GM18867 (cell line): ENCODE results near the gene MACIR.
A peak's percentile ranks its signal among the peaks of the same experiment; 100 is the strongest.

Source experiments
- ATAC-seq: cut with Tn5 transposase; IDR thresholded peaks from one replicate; pipeline ENCODE4 v1.9.1; 2021; ENCODE audit warnings: mild to moderate bottlenecking, moderate library complexity; ENCODE audit not compliant: unreplicated experiment

MACIR gene

DNA sequence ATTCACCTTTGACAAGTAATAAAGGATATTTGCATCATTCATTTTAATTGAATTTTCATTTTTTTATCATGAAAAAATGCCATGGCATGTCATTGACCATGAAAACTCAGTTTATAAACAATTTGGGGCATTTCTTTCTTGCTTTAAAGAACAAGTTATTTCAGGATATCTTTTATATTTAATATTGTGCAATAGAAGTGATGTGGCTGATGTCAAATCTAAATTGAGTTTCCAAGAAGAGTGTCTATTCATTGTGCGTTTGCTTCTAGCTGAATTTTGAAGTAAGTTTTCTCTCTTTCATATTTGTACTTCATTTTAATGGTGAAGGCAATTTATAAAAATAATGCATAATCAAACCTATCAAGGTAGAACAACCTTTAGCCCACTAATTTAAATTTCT is 30.5 kb downstream of the MACIR start:
- no peak for ATAC-seq

- ATAC-seq = no peak
Measured at GRCh38 chr5:103290846-103291245, 32.3 kb downstream of the MACIR start.

DNA sequence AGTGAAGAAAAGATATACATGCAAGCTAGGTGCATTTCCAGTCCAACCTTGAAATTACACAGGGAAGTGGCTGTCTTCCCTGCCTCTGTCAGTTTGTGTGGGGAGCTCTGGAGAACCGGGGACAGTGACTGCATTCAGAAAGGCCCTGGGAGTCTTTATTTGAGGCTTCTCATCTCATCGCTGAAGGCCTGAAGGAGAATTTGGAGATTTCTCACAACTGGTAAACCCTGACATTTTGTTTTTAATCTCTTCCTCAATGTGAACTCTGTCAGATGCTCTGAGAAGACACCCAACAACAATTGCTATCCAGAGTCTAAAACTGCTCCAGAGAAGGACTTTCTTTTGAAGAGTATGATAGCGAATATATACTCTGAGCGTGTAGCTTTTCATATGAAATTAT is 33.0 kb downstream of the MACIR start:
- ATAC-seq = no peak

GRCh38 chr5:103293099-103293498 is 34.5 kb downstream of the MACIR start:
- ATAC-seq = no peak

- no peak for ATAC-seq
Measured at GRCh38 chr5:103293719-103294118, 35.2 kb downstream of the MACIR start.

GRCh38 chr5:103294906-103295305 is 36.3 kb downstream of the MACIR start:
- ATAC-seq = no peak

DNA sequence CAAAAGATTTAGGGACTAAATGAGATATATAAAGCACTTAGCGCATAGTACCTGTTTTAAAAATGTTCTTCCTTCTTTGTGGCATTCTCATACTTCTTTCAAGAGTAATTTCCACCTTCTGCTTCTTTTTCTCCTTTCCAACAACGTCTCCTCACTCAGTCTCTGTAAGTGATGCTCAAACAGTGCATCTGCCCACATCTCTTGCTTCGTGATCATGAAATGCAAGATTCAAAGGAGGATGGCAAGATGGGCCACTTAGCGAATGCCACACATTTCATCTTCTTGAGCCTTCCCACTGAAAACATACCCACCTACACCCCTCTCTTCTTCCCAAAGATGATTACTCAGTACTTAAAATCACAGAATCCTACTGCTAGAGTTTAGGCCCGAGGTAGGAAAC is 36.9 kb downstream of the MACIR start:
- ATAC-seq = no peak

GRCh38 chr5:103295871-103296270 is 37.3 kb downstream of the MACIR start:
- ATAC-seq = no peak

- ATAC-seq = no peak
Measured at GRCh38 chr5:103298117-103298516, 39.6 kb downstream of the MACIR start.

DNA sequence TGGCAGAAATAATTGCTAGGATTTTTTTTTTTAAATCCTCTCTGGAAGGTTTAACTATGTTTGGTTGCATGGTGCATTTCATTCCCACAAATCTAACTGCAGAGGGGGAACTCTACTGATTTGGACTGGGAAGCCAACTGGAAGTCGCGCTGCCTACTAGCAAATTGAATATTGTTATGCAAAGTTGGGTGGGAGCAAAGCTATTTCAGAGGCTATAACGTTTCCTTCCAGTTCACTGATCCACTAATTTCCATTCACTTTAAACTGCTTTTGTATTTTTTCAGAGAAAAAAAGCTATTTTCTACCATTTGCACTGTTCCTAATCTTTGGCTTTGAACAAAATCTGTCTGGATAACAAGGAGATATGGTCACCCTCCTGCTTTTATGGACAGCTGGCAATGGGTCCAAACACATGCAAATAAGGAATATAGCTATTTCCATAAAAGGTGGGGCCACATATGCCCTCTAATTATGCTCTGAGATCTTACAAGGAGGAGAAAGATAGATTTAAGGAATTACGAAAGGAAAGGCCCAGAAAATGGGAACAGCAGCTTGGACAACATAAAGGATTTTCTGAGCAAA is 40.1 kb downstream of the MACIR start:
- no peak for ATAC-seq

DNA sequence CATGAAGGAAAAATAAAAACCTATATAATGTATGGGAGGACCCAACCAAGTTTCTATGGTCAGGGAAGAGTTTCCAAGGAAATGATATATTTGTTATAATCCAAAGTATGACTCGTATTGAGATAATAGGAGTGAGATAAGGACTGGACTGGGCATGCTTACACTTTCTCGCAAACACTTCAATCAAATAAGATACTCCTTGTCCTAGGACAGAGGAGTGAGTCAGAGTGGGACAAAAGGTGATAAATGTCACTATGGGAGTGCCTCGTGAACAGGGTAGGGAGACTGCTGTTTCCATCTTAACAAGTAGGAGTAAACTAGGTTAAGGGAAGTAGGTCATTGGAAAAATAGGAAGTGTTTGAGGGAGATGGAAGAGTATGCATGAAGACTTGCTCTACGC is 47.2 kb downstream of the MACIR start:
- ATAC-seq = no peak

DNA sequence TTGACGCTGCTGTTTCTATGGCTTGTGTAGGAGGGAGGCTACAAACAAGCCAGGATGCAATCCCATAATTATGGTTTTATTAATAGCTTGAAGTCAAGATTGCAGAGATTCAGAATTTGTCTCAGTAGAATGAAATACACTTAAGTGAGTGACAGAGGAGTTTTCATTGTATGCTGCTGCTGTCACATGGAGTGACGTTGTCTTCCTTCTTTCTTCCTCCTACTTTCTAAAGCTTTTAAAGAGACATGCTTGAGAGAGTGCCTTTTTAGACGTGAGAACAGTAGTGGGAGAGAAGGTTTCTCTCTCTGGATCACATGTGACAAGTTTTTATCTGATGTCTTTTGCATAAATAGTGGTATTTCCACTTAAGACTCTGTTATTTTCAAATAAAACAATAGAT is 48.9 kb downstream of the MACIR start:
- ATAC-seq = no peak

DNA sequence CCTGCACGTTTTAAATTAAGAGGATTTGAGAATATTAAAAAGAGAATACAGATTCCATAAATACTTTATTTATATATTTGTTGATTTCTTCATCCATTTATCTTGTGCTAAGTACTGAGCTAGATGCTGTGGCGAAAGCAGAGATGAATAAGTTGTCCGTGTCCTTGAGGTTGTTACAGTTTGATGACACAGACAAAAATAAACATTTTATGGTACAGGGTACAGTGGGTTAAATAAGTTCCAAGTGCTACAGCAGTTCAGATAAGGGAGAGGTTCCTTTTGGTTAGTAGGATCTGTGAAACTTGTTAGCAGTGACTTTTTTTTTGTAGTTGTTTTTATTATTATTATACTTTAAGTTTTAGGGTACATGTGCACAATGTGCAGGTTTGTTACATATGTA is 50.2 kb downstream of the MACIR start:
- no peak for ATAC-seq

DNA sequence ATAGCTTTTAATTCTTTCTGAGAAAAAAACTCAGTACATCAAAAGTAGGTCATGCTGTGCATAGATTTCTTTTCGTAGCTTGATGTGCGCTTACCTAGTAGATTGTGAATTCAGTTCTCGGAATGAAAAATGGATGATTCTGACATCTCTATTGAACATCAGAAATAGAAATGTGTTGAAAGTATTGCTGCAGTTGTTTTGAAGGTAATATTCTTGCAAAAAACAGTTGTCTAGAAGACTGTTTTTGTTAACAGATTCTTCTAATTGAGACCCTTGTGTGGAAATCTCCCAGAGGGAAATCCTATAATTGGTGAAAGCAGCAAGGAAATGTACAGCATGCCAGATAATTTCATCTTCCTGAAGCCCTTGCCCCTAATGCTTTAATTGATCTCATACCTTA is 54.5 kb downstream of the MACIR start:
- ATAC-seq = no peak

- peak; percentile 91 for ATAC-seq
Measured at GRCh38 chr5:103315455-103315854, 56.9 kb downstream of the MACIR start.

DNA sequence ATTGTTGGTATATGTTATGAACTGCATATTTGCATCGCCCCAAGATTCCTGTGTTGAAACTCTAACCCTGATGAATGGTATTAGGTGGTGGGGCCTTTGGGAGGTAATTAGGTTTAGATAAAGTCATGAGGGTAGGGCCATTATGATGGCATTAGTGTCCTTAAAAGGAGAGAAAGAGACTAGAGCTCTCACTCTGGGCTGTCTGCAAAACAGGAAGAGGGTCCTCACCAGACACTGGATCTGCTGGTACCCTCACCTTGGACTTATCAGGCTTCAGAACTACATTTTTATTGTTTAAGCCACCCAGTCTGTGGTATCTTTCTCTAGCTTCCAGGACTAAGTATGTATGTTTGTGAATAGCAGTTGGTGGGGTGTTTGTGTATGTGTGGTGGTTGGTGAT is 68.9 kb downstream of the MACIR start:
- no peak for ATAC-seq

DNA sequence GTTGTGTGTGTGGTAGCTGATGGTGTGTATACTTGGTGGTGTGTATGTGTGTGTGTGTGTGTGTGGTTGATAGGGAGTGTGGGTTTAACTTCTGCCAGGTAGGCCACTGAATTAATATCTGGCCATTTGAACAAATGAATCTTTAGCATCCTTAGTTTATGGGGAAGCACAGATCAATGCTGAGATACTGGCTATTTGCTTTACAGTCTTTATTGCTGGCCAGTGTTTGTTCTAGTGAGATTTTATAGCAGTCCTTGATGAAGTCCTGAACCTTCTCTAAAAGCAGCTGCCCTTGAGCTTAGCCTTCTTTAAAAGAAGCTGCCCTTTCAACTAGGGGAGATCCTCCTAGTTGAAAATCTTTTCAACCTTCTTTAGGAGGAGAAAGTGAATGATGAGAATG is 69.3 kb downstream of the MACIR start:
- no peak for ATAC-seq
